H1 (cell line): Measurements from ENCODE around the gene TAF1L. TPM values are rescaled to one million over a fixed set of nuclear protein-coding genes. Genes with fewer than 3 reads are reported as not detected.

ENCODE experiments used
- CTCF ChIA-PET: fragments of 300-600 bp; sonication (Branson Sonifier 250); formaldehyde crosslinking; loops from one replicate; lab custom pipeline; 2021; ENCODE audit not compliant: partially characterized antibody; lab: Charles Lee
- POLR2A ChIA-PET: fragments of 300-600 bp; sonication (Branson Sonifier 250); formaldehyde crosslinking; loops from one replicate; lab custom pipeline; 2021; ENCODE audit warnings: inconsistent platforms; ENCODE audit not compliant: partially characterized antibody; lab: Charles Lee
- DNase-seq, 2 experiments: peaks; one replicate each; pipeline versions ENCODE4 v3.0.0 to v3.0.0-alpha.2; 2010 to 2022; ENCODE audit warnings: low spot score in 2 of 2, low read depth in 1 of 2, mixed read lengths in 1 of 2
- FAIRE-seq: peaks from 2 replicates; lab custom pipeline; 2011; peaks lifted over from hg19 to GRCh38; lab: Jason Lieb, UNC
- H2AFZ ChIP-seq: 2 replicates; pipeline ENCODE4 v1.8.1; 2012; ENCODE audit warnings: low read length, inconsistent platforms
- H2AK5ac ChIP-seq: 2 replicates; pipeline ENCODE4 v1.6.1; 2013; ENCODE audit warnings: low read depth, low read length
- H2BK120ac ChIP-seq: replicated peaks from 2 replicates; pipeline ENCODE3; 2013; ENCODE audit warnings: low read depth, low read length, inconsistent platforms
- H2BK12ac ChIP-seq: 2 replicates; pipeline ENCODE4 v1.6.1; 2013; ENCODE audit warnings: low read depth, low read length
- H2BK15ac ChIP-seq: 2 replicates; pipeline ENCODE4 v1.6.1; 2013; ENCODE audit warnings: low read length
- H2BK20ac ChIP-seq: 2 replicates; pipeline ENCODE4 v1.6.1; 2013; ENCODE audit warnings: low read length
- H2BK5ac ChIP-seq: 2 replicates; pipeline ENCODE4 v1.6.1; 2013; ENCODE audit warnings: low read depth, low read length
- H3K14ac ChIP-seq: 2 replicates; pipeline ENCODE4 v1.6.1; 2013; ENCODE audit warnings: inconsistent platforms; ENCODE audit not compliant: insufficient read length
- H3K18ac ChIP-seq: 2 replicates; pipeline ENCODE4 v1.6.1; 2013; ENCODE audit warnings: low read length; ENCODE audit errors: extremely low read depth
- H3K23ac ChIP-seq: 2 replicates; pipeline ENCODE4 v1.6.1; 2013; ENCODE audit warnings: inconsistent platforms; ENCODE audit not compliant: insufficient read length
- H3K23me2 ChIP-seq: 2 replicates; pipeline ENCODE4 v1.6.1; 2013; ENCODE audit warnings: low read depth, low read length
- H3K27ac ChIP-seq: 2 replicates; pipeline ENCODE4 v1.6.1; 2011; ENCODE audit warnings: low read depth, low read length, inconsistent platforms
- H3K27me3 ChIP-seq, 4 experiments: replicated peaks in 1 of 4; 1 replicate in 1 of 4; 2 replicates in 3 of 4; pipeline versions ENCODE4 v1.6.1 to v1.8.1; 2011 to 2013; ENCODE audit warnings: low read length in 3 of 4, mild to moderate bottlenecking in 3 of 4, inconsistent platforms in 2 of 4, mixed read lengths in 2 of 4, moderate library complexity in 1 of 4; ENCODE audit not compliant: control insufficient read depth in 3 of 4, insufficient read depth in 3 of 4; ENCODE audit errors: extremely low read depth in 1 of 4
- H3K36me3 ChIP-seq, 4 experiments: 2 replicates each; pipeline versions ENCODE4 v1.6.1 to v1.8.1; 2011 to 2013; ENCODE audit warnings: mild to moderate bottlenecking in 4 of 4, low read length in 3 of 4, moderate library complexity in 2 of 4, control low read depth in 1 of 4, inconsistent platforms in 1 of 4; ENCODE audit not compliant: insufficient read depth in 4 of 4, control insufficient read depth in 2 of 4
- H3K4ac ChIP-seq: replicated peaks from 2 replicates; pipeline ENCODE3; 2013; ENCODE audit warnings: low read length, low read depth, mixed read lengths, inconsistent platforms; ENCODE audit not compliant: insufficient read length
- H3K4me1 ChIP-seq, 4 experiments: replicated peaks in 1 of 4; 1 replicate in 1 of 4; 2 replicates in 3 of 4; pipeline versions ENCODE4 v1.6.1 to v1.8.1; 2011 to 2013; ENCODE audit warnings: low read length in 3 of 4, inconsistent platforms in 2 of 4, mixed read lengths in 1 of 4; ENCODE audit not compliant: insufficient read depth in 4 of 4, control insufficient read depth in 3 of 4
- H3K4me2 ChIP-seq, 2 experiments: 2 replicates each; pipeline versions ENCODE4 v1.6.1 to v1.8.1; 2011 to 2013; ENCODE audit warnings: low read depth in 2 of 2, low read length in 2 of 2, control low read depth in 1 of 2, inconsistent platforms in 1 of 2, mild to moderate bottlenecking in 1 of 2; ENCODE audit not compliant: insufficient read depth in 1 of 2
- H3K4me3 ChIP-seq, 4 experiments: fragments of 200-600, 300-600 bp in 1 of 4; sonication (generic), shearing (Covaris generic), sonication (Bioruptor Twin) in 1 of 4; 2 replicates each; pipeline versions ENCODE4 v1.5.1 to v1.8.1; 2011 to 2016; ENCODE audit warnings: low read length in 4 of 4, low read depth in 3 of 4, control low read depth in 2 of 4, inconsistent platforms in 2 of 4, mild to moderate bottlenecking in 2 of 4, mixed read lengths in 1 of 4, moderate library complexity in 1 of 4; ENCODE audit not compliant: insufficient read depth in 2 of 4; ENCODE audit errors: extremely low read depth in 1 of 4
- H3K56ac ChIP-seq: replicated peaks from 2 replicates; pipeline ENCODE3; 2013; ENCODE audit warnings: low read depth, mild to moderate bottlenecking, mixed read lengths, low read length, inconsistent platforms; ENCODE audit not compliant: insufficient read length
- H3K79me1 ChIP-seq: 2 replicates; pipeline ENCODE4 v1.6.1; 2013; ENCODE audit warnings: low read depth, low read length, control low read depth
- H3K79me2 ChIP-seq, 2 experiments: 2 replicates each; pipeline versions ENCODE4 v1.6.1 to v1.8.1; 2012 to 2013; ENCODE audit warnings: low read length in 2 of 2, mild to moderate bottlenecking in 2 of 2, inconsistent platforms in 1 of 2; ENCODE audit not compliant: insufficient read depth in 2 of 2, control insufficient read depth in 1 of 2
- H3K9ac ChIP-seq, 4 experiments: replicated peaks in 1 of 4; 1 replicate in 1 of 4; 2 replicates in 3 of 4; pipeline versions ENCODE4 v1.6.1 to v1.8.1; 2011 to 2013; ENCODE audit warnings: low read depth in 3 of 4, low read length in 3 of 4, control low read depth in 2 of 4, mild to moderate bottlenecking in 2 of 4, moderate library complexity in 2 of 4, inconsistent platforms in 1 of 4; ENCODE audit errors: extremely low read depth in 1 of 4
- H3K9me3 ChIP-seq, 2 experiments: 2 replicates each; pipeline versions ENCODE4 v1.6.1 to v1.8.1; 2012 to 2013; ENCODE audit warnings: mild to moderate bottlenecking in 2 of 2, moderate library complexity in 2 of 2, control low read depth in 1 of 2, inconsistent platforms in 1 of 2, low read depth in 1 of 2, low read length in 1 of 2, mixed read lengths in 1 of 2; ENCODE audit not compliant: insufficient read depth in 2 of 2
- H4K20me1 ChIP-seq, 2 experiments: replicated peaks in 1 of 2; 2 replicates each; pipeline versions ENCODE3 to v1.8.1; 2011 to 2013; ENCODE audit warnings: inconsistent platforms in 2 of 2, low read length in 2 of 2, mild to moderate bottlenecking in 1 of 2; ENCODE audit not compliant: insufficient read depth in 2 of 2, control insufficient read depth in 1 of 2
- H4K5ac ChIP-seq: 2 replicates; pipeline ENCODE4 v1.6.1; 2013; ENCODE audit warnings: low read length, low read depth, mixed read lengths, inconsistent platforms; ENCODE audit not compliant: insufficient read length
- H4K8ac ChIP-seq: 2 replicates; pipeline ENCODE4 v1.8.0; 2013; ENCODE audit warnings: mild to moderate bottlenecking, moderate library complexity, low read length, inconsistent platforms; ENCODE audit not compliant: insufficient read depth; ENCODE audit errors: extremely low read depth
- H4K91ac ChIP-seq: replicated peaks from 2 replicates; pipeline ENCODE3; 2013; ENCODE audit warnings: low read length, mixed read lengths, inconsistent platforms; ENCODE audit not compliant: insufficient read length
- BACH1 ChIP-seq: IDR thresholded peaks from 2 replicates; pipeline ENCODE4 v1.6.1; 2012; ENCODE audit warnings: low read length, improper control_type of control experiment
- BCL11A ChIP-seq, 2 experiments: IDR thresholded peaks; one replicate each; pipeline ENCODE4 v1.6.1; 2011; ENCODE audit warnings: low read depth in 2 of 2, low read length in 2 of 2, mild to moderate bottlenecking in 2 of 2
- CBX5 ChIP-seq: fragments of 300-800, 300-1000 bp; sonication (generic); IDR thresholded peaks from 2 replicates; pipeline ENCODE4 v1.7.1; 2016; ENCODE audit warnings: antibody characterized with exemption, low read length, low read depth
- CHD2 ChIP-seq: IDR thresholded peaks from 2 replicates; pipeline ENCODE4 v1.6.1; 2012; ENCODE audit warnings: low read length, improper control_type of control experiment
- HDAC2 ChIP-seq, 2 experiments: fragments of 300-600 bp in 1 of 2; sonication (generic) in 1 of 2; IDR thresholded peaks; 2 replicates each; pipeline ENCODE4 v1.6.1; 2011 to 2012; ENCODE audit warnings: low read depth in 2 of 2, low read length in 2 of 2, mild to moderate bottlenecking in 2 of 2, moderate library complexity in 2 of 2, borderline replicate concordance in 1 of 2, inconsistent platforms in 1 of 2
- KDM5A ChIP-seq: fragments of 200-600 bp; IDR thresholded peaks from 2 replicates; pipeline ENCODE4 v1.7.1; 2012; ENCODE audit warnings: mild to moderate bottlenecking, low read length, inconsistent platforms, mixed read lengths
- POLR2A ChIP-seq, 2 experiments: IDR thresholded peaks; 1 replicate in 1 of 2; 2 replicates in 1 of 2; pipeline ENCODE4 v1.6.1; 2011; ENCODE audit warnings: low read depth in 2 of 2, low read length in 2 of 2, mild to moderate bottlenecking in 2 of 2; ENCODE audit errors: control extremely low read depth in 1 of 2
- RAD21 ChIP-seq, 2 experiments: IDR thresholded peaks in 1 of 2; conservative IDR thresholded peaks in 1 of 2; 2 replicates each; pipeline ENCODE4 v1.6.1; 2011; ENCODE audit warnings: low read depth in 2 of 2, low read length in 2 of 2, improper control_type of control experiment in 1 of 2, inconsistent platforms in 1 of 2, mild to moderate bottlenecking in 1 of 2, moderate library complexity in 1 of 2
- RXRA ChIP-seq: IDR thresholded peaks from 2 replicates; pipeline ENCODE4 v1.6.1; 2011; ENCODE audit warnings: low read depth, mild to moderate bottlenecking, low read length, moderate library complexity; ENCODE audit not compliant: insufficient read depth
- SAP30 ChIP-seq: fragments of 300-600 bp; sonication (generic); IDR thresholded peaks from 2 replicates; pipeline ENCODE4 v1.7.1; 2012; ENCODE audit warnings: low read length, moderate library complexity, mild to moderate bottlenecking, inconsistent platforms; ENCODE audit not compliant: insufficient read depth, insufficient replicate concordance
- SIN3A ChIP-seq, 2 experiments: IDR thresholded peaks in 1 of 2; conservative IDR thresholded peaks in 1 of 2; 2 replicates each; pipeline ENCODE4 v1.6.1; 2011 to 2012; ENCODE audit warnings: low read length in 2 of 2, improper control_type of control experiment in 1 of 2, low read depth in 1 of 2, mild to moderate bottlenecking in 1 of 2
- SRF ChIP-seq: IDR thresholded peaks from 2 replicates; pipeline ENCODE4 v1.6.1; 2011; ENCODE audit warnings: mild to moderate bottlenecking, low read depth, low read length, moderate library complexity
- WGBS, 2 experiments: shearing (Covaris generic) in 1 of 2; methylation state at CpG; one replicate each; pipeline versions ENCODE4 v1.1.6 to v1.1.7; 2013 to 2015; ENCODE audit warnings: low lambda C conversion rate in 2 of 2, mixed read lengths in 2 of 2, inconsistent platforms in 1 of 2, low coverage in 1 of 2, missing lambda C conversion rate in 1 of 2; ENCODE audit not compliant: insufficient replicate concordance in 2 of 2, insufficient coverage in 1 of 2, insufficient read length in 1 of 2; ENCODE audit errors: extremely low coverage in 1 of 2, missing lambda C conversion rate in 1 of 2; 5-methylcytosine and 5-hydroxymethylcytosine counted together
- polyA plus RNA-seq, 7 experiments: library from polyadenylated mRNA; depleted of rRNA in 3 of 7; stranded (reverse) in 5 of 7; unstranded in 2 of 7; fragments of >200 nt in 5 of 7; fragments of 200-250 nt in 2 of 7; gene quantifications; 1 replicate in 5 of 7; 2 replicates in 1 of 7; 4 replicates in 1 of 7; pipeline versions ENCODE4 v1.2.1 to v1.2.3, GENCODE V29; 2011 to 2013; ENCODE audit warnings: missing spikeins in 2 of 7, mixed read lengths in 2 of 7
- total RNA-seq: library from RNA; stranded (reverse); fragmentation: NEBNext Ultra II Directional; extraction: Animal tissue kit (Norgen Biotek cat#: 25700); gene quantifications from 2 replicates; pipeline ENCODE4 v1.2.1, GENCODE V29; 2021

The TAF1L gene
- total and polyA plus RNA-seq, 2 of the 8 experiments (the other 6 are each of a cell fraction or from before 2014, with no cell fraction given), result not detected

- Histone ChIP-seq H3K4me1 (no peaks in the 10 kb centered on the region), H2AFZ (no peak overlapping the region), H3K56ac (no peak overlapping the region), H3K23ac (no peak overlapping the region), H4K20me1 (no peaks in the 10 kb centered on the region), H3K27ac (no peak overlapping the region), H3K23me2 (no peaks in the 10 kb centered on the region), H2BK12ac (no peak overlapping the region), H3K79me1 (no peaks in the 10 kb centered on the region), H3K18ac (no peak overlapping the region), H2BK20ac (no peak overlapping the region), H2BK15ac (no peak overlapping the region), H3K9me3 (no peaks in the 10 kb centered on the region), H4K8ac (no peak overlapping the region), H4K5ac (no peak overlapping the region), H3K9ac (no peak overlapping the region), H3K36me3 (no peaks in the 10 kb centered on the region), H3K27me3 (no peaks in the 10 kb centered on the region), H3K4ac (no peak overlapping the region), H2BK5ac (no peak overlapping the region), H3K14ac (no peak overlapping the region), H4K91ac (no peak overlapping the region), H3K79me2 (no peaks in the 10 kb centered on the region), H3K4me3 (no peak overlapping the region), H2BK120ac (no peak overlapping the region), H3K4me2 (no peak overlapping the region), H2AK5ac (no peak overlapping the region)
- DNase-seq (no peak), FAIRE-seq (no peak)
- POLR2A ChIA-PET, result no interaction called here
- CTCF ChIA-PET, result interaction anchor here (0.7 to 1.2 kb wide), 3 partner anchors 15 to 188 kb away, joined by 3 read pairs; partner anchors contain the start of gene TMEM215
- WGBS, 2 experiments, result 76% methylated on average over 4 of the region's 4 CpGs; no CpG with 5 or more reads in 1 of the 2 experiments
- TF ChIP-seq HDAC2 (IDR thresholded peaks at IDR 0.05; ENCODE audit: borderline replicate concordance in 1 of 2, low read depth in 2 of 2, low read length in 2 of 2) (no peak), CHD2 (no peak), SRF (no peak), RAD21 (IDR thresholded peaks at IDR 0.05 in 1 of 2, conservative IDR thresholded peaks at IDR 0.05 in 1 of 2; ENCODE audit: low read depth in 2 of 2, low read length in 2 of 2) (no peak), RXRA (no peak), BACH1 (no peak), BCL11A (IDR thresholded peaks at IDR 0.05; ENCODE audit: low read depth in 2 of 2, low read length in 2 of 2) (no peak), SIN3A (conservative IDR thresholded peaks at IDR 0.05 in 1 of 2, IDR thresholded peaks at IDR 0.05 in 1 of 2; ENCODE audit: low read depth in 1 of 2, low read length in 2 of 2) (no peak), CBX5 (no peak), SAP30 (no peak), KDM5A (no peak), POLR2A (IDR thresholded peaks at IDR 0.05; ENCODE audit: control extremely low read depth in 1 of 2, low read depth in 2 of 2, low read length in 2 of 2) (no peak)
These were observed 39.2 kb downstream of the TAF1L start for GRCh38 chr9:32596096-32596865.
